ENCODE measurements around the gene ADM2. TPM values are rescaled to one million over a fixed set of nuclear protein-coding genes. Genes with fewer than 3 reads are reported as not detected.
A peak's percentile ranks its signal among the peaks of the same experiment; 100 is the strongest.

Gene ADM2
- total RNA-seq, 1 experiment from 2014 or later: 11.9 TPM

DNA sequence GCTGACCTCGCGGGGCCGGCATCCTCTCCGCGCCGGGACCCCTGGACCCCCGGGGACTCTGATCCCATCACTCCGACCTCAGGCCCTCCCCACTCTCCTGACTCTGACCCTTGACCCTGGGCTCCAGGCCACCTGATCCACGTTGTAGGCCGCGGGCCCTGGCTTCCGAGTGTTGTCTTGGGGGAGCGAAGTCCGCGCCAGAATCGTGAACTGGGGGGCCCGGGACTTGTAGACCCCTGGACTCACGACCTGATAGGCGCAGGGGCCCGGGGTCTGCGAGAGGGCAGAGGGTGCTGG, 49.2 kb downstream of the ADM2 start:
- Histone ChIP-seq H3K23ac (ENCODE audit: insufficient read length, low read depth, low read length) (no peak overlapping the region), H3K4ac (ENCODE audit: low read depth, low read length) (no peak overlapping the region), H3K18ac (ENCODE audit: insufficient read length, low read depth, low read length) (no peak overlapping the region), H2AK5ac (ENCODE audit: insufficient read length, low read length) (no peak overlapping the region), H4K5ac (ENCODE audit: insufficient read length, low read depth, low read length) (no peak overlapping the region), H3K79me2 (ENCODE audit: insufficient read depth, low read length) (no peaks in the 10 kb centered on the region), H3K14ac (ENCODE audit: insufficient read depth, low read length) (0 out of 2 replicates have a peak overlapping the region, but pooled peaks have one; percentile 77), H3K27ac (ENCODE audit: insufficient read length, low read depth, low read length) (no peak overlapping the region), H2BK12ac (ENCODE audit: insufficient read length, low read depth, low read length) (no peak overlapping the region), H2AFZ (ENCODE audit: low read length) (no peak overlapping the region), H4K8ac (replicated peaks; ENCODE audit: insufficient read length, low read depth, low read length) (no peak overlapping the region), H2BK15ac (ENCODE audit: low read depth, low read length) (no peak overlapping the region), H3K9me3 (ENCODE audit: control insufficient read depth, low read depth, low read length) (no peaks in the 10 kb centered on the region), H3K79me1 (ENCODE audit: insufficient read depth, low read depth, low read length, poor library complexity, severe bottlenecking) (no peaks in the 10 kb centered on the region), H4K20me1 (ENCODE audit: control insufficient read depth, insufficient read depth, insufficient read length) (no peaks in the 10 kb centered on the region), H3T11ph (ENCODE audit: low read length) (no peak overlapping the region), H2BK5ac (ENCODE audit: insufficient read length, low read length) (no peak overlapping the region), H3K23me2 (ENCODE audit: insufficient read length, low read depth, low read length, poor library complexity, severe bottlenecking) (peaks cover 18% of the 10 kb centered on the region), H3K4me2 (ENCODE audit: insufficient read depth, insufficient read length, low read length) (peak overlapping the region; percentile 34), H3K27me3 (ENCODE audit: insufficient read depth, low read length) (peaks cover 37% of the 10 kb centered on the region; the same call in 1 of the 2 replicates), H3K4me1 (ENCODE audit: insufficient read depth, low read length) (no peaks in the 10 kb centered on the region), H4K91ac (ENCODE audit: insufficient read length, low read depth, low read length) (no peak overlapping the region), H2BK20ac (ENCODE audit: low read depth, low read length, poor library complexity, severe bottlenecking) (no peak overlapping the region), H2BK120ac (ENCODE audit: low read depth, low read length, poor library complexity, severe bottlenecking) (no peak overlapping the region), H3K9ac (ENCODE audit: extremely low read depth, insufficient read length, low read length) (no peak overlapping the region), H3K56ac (ENCODE audit: insufficient read length, low read depth, low read length) (no peak overlapping the region)
- Mint-ChIP-seq H3K9me3 (no peaks in the 10 kb centered on the region; a peak in 1 of 5 replicates), H3K36me3 (ENCODE audit: insufficient read depth in 1 of 3, low read depth in 3 of 3) (no peaks in the 10 kb centered on the region; a peak in 1 of 7 replicates), H3K4me3 (peak overlapping the region; percentile 56 to 77), H3K27me3 (ENCODE audit: low read depth) (peaks cover 75% of the 10 kb centered on the region), H3K4me1 (peaks cover 15 to 20% of the 10 kb centered on the region in 2 experiments), H3K27ac (no peak overlapping the region)
- TF ChIP-seq, protein P1, sequence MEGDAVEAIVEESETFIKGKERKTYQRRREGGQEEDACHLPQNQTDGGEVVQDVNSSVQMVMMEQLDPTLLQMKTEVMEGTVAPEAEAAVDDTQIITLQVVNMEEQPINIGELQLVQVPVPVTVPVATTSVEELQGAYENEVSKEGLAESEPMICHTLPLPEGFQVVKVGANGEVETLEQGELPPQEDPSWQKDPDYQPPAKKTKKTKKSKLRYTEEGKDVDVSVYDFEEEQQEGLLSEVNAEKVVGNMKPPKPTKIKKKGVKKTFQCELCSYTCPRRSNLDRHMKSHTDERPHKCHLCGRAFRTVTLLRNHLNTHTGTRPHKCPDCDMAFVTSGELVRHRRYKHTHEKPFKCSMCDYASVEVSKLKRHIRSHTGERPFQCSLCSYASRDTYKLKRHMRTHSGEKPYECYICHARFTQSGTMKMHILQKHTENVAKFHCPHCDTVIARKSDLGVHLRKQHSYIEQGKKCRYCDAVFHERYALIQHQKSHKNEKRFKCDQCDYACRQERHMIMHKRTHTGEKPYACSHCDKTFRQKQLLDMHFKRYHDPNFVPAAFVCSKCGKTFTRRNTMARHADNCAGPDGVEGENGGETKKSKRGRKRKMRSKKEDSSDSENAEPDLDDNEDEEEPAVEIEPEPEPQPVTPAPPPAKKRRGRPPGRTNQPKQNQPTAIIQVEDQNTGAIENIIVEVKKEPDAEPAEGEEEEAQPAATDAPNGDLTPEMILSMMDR (conservative IDR thresholded peaks at IDR 0.05): no peak
- DNase-seq: no peak
- no CpG with 5 or more reads among the region's 21 CpGs for WGBS (ENCODE audit: extremely low coverage, insufficient read length, low lambda C conversion rate)
